NK-92 treated with Interleukin-12 subunit alpha and Interleukin-12 subunit beta, amount 100 ng/mL, for 24 hours (cell line): ENCODE measurements around the gene SLC13A2.

Source experiments
- DNase-seq: peaks from one replicate; lab custom pipeline; 2025; lab: John Stamatoyannopoulos, UW

SLC13A2 gene

DNA sequence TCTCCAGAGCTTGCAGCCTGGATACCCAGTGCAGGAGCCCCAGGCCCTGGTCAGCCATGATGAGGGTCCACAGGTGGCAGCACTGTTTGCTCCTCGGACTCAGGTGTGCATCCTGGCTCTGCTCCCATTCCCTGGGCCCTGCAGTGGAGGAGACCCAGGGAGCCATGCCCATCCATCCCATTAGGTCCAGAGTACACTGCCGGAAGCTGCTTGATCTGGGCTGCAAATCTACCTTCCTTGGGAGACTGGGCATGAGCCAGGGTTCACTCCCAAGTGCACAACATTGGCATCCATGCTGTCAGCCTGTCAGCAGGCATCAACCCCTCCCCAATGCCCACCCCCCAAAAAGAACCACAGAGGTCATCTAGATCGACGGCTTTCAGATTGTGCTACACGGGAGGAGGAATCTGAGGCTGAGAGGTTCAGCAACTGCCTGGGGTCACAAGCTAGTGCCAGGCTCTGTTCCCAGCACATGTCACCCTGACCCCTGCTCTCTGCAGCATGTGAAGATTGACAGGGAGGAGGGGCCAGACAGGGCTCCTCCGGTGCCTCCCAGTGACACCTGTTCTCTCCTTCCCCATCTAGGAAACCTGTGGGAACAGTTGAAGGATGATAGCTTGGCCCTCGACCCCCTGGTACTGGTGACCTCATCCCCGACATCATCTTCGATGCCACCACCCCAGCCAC, 63.2 kb downstream of the SLC13A2 start:
- no peak for DNase-seq

- no peak for DNase-seq
These were observed 63.8 kb downstream of the SLC13A2 start for GRCh38 chr17:28537219-28537610.

- no peak for DNase-seq
These were observed 65.0 kb downstream of the SLC13A2 start for GRCh38 chr17:28538296-28538895.

- no peak for DNase-seq
These were observed 66.8 kb downstream of the SLC13A2 start for GRCh38 chr17:28540231-28540630.

- DNase-seq: no peak
These were observed 68.0 kb downstream of the SLC13A2 start for GRCh38 chr17:28541439-28541838.

- no peak for DNase-seq
These were observed 71.1 kb downstream of the SLC13A2 start for GRCh38 chr17:28544402-28545140.

GRCh38 chr17:28545141-28545503, 71.7 kb downstream of the SLC13A2 start:
- DNase-seq: no peak

DNA sequence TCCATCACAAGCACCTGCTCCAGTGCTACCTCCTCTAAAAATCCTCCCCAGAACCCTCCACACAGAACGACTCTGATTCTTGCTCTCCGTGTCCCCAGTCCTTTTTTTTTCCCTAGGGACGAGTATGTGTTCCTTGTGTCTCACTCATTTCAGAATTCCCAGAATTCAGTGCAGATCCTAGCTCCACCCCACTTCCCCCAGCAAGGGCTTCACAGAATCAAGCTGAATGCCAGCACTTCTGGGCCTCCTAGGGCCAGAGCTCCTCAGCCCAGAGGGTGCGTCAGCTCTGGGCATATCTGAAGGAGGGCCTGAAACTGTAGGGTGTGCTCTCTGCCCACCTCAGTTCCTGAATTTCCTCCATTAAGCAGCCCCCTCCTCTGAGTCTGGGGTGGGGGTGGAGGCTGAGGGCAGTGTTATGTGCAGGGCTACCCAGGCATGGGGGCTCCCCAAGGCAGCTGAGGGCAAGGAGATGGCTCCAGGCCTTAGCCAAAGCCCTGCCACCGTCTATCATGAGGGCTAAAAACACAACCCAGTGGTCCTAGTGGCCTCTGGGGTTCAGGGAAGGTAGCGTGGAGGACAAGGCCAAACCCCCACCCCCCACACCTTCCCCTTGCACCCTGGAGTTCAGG, 72.5 kb downstream of the SLC13A2 start:
- DNase-seq: no peak

DNA sequence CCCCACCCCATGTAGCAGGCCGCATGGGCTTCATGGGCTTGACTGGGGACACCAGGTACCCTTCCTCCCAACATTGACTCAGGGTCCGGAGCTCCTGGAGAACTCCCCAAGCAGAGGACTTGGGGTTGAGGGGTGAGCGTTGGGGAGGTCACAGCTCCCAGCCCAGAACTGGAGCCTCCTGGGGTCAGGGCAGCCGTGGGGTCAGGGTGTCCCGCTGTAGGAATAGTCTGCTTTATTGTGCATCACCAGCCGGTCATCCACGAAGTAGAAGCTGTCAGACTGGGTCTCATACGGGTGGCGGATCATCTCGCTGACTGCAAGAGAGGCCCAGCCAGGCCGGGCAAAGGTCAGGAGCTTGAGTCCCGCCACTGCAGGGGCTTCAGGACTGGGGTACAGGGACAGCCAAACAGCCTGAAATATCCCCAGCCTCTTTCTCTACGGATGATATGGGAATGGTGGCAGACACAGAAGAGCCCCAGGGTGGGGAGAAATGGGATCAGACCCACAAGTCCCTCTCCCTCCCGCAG, 73.7 kb downstream of the SLC13A2 start:
- DNase-seq: no peak
